Adrenal gland (tissue), 12 donors: ENCODE data around the gene PAPSS1. TPM values are rescaled to one million over a fixed set of nuclear protein-coding genes. Genes with fewer than 3 reads are reported as not detected.

Experiments used
- DNase-seq, 7 donors: peaks; one replicate each; pipeline ENCODE4 v3.0.0-alpha.2; 2019 to 2020
- H3K27ac ChIP-seq, 5 donors: fragments of 200-600 bp; sonication (generic) in 4 of 5; 1 replicate in 3 of 5; 2 replicates in 2 of 5; pipeline versions ENCODE4 v1.5.1 to v1.8.0; 2016 to 2020; ENCODE audit warnings: mild to moderate bottlenecking in 1 of 5
- H3K27me3 ChIP-seq: fragments of 200-600 bp; 2 replicates; pipeline ENCODE4 v1.8.0; 2021
- H3K36me3 ChIP-seq, 2 donors: fragments of 200-600 bp; replicated peaks in 1 of 2; 1 replicate in 1 of 2; 2 replicates in 1 of 2; pipeline versions ENCODE4 v1.5.1 to v1.8.0; 2018 to 2022
- H3K4me1 ChIP-seq, 2 donors: fragments of 200-600 bp; replicated peaks in 1 of 2; 1 replicate in 1 of 2; 2 replicates in 1 of 2; pipeline versions ENCODE4 v1.5.1 to v1.8.0; 2018 to 2021
- H3K4me3 ChIP-seq, 4 donors: fragments of 200-600 bp; sonication (generic) in 3 of 4; one replicate each; pipeline ENCODE4 v1.5.1; 2016 to 2018
- H3K9me3 ChIP-seq, 3 donors: fragments of 200-600 bp; sonication (generic) in 1 of 3; replicated peaks in 1 of 3; 1 replicate in 2 of 3; 2 replicates in 1 of 3; pipeline versions ENCODE4 v1.5.1 to v1.8.0; 2016 to 2021
- POLR2A ChIP-seq, 2 donors: fragments of 450-650 bp; IDR thresholded peaks; one replicate each; pipeline ENCODE4 v1.6.1; 2017; ENCODE audit warnings: antibody characterized with exemption in 2 of 2, mild to moderate bottlenecking in 2 of 2, moderate library complexity in 1 of 2
- WGBS, 4 donors: extraction: QIAGEN DNeasy Blood & Tissue Kit in 2 of 4; methylation state at CpG; one replicate each; pipeline versions ENCODE4 v1.1.5 to v1.1.7; 2013 to 2017; 5-methylcytosine and 5-hydroxymethylcytosine counted together
- intact Hi-C, 2 donors: fragments of 100-400 bp; cut with DNase I; formaldehyde crosslinking; loops; one replicate each; pipeline versions ENCODE4 v1.14.1 to v1.15.0; 2022 to 2023
- polyA plus RNA-seq, 3 donors: library from polyadenylated mRNA; stranded (reverse); fragments of 200-250 nt in 2 of 3; fragments of 350-450 nt in 1 of 3; fragmentation: Illumina TruSeq in 1 of 3; extraction: RNeasy Lipid Tissue Mini Kit (QIAGEN cat#74804) in 1 of 3; gene quantifications; one replicate each; pipeline ENCODE4 v1.2.3, GENCODE V29; 2013 to 2014
- total RNA-seq, 9 donors: library from RNA; depleted of rRNA in 4 of 9; stranded (reverse); fragments of >200 nt in 4 of 9; fragments of 120-200 nt in 1 of 9; fragmentation: NEBNext Ultra II Directional in 1 of 9; extraction: Animal tissue kit (Norgen Biotek cat#: 25700) in 1 of 9; gene quantifications; one replicate each; pipeline versions ENCODE4 v1.1.0 to v1.2.4, GENCODE V29; 2013 to 2023
- TF ChIP-seq, protein P1 (sequence below), 6 experiments: fragments of 450-650 bp in 4 of 6; fragments of 200-600 bp in 2 of 6; sonication (generic) in 1 of 6; IDR thresholded peaks; 1 replicate in 5 of 6; 2 replicates in 1 of 6; pipeline versions ENCODE4 v1.5.1 to v1.8.0; 2016 to 2021; ENCODE audit warnings: antibody characterized with exemption in 6 of 6, mild to moderate bottlenecking in 2 of 6, moderate library complexity in 1 of 6
- donor health status: healthy with polysubstance abuse.
- donor health status: Bipolar disorder and iron deficiency.
- donor health status: DM: yes; HTN: yes; CAD: no.
- donor health status: DM: no; HTN: no; CAD: no.
- donor health status: DM: no; HTN: no; CAD: no.
- donor health status: DM: yes; HTN: yes; CAD: no.

PAPSS1 gene
- total and polyA plus RNA-seq, 12 donors: 13.1 to 22.6 (median 17.4) TPM

DNA sequence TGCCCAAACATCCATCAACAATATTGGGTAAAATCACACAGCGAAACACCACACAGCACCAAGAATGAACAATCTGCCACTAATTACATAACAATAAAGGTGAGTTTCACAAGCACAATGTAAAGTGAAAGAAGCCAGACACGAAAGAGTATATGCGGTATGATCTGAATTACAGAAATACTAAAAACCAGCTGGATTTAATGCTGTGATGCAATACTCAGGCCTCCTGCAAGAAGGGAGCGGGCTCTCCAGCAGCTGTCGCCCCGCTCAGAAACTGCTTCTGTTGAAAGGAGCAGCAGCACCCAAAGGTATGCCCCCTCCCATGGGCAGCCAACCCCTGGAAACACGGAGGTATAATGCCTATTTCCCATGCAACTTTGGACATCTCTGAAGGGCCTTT, 77.0 kb downstream of the PAPSS1 start:
- Histone ChIP-seq H3K9me3 (no peaks in the 10 kb centered on the region), H3K27me3 (no peaks in the 10 kb centered on the region), H3K4me3 (no peak overlapping the region), H3K36me3 (peaks cover 0 to 7% of the 10 kb centered on the region in 2 donors), H3K27ac (no peak overlapping the region), H3K4me1 (no peaks in the 10 kb centered on the region)
- no peak for TF ChIP-seq POLR2A (IDR thresholded peaks at IDR 0.05)
- TF ChIP-seq, protein P1, sequence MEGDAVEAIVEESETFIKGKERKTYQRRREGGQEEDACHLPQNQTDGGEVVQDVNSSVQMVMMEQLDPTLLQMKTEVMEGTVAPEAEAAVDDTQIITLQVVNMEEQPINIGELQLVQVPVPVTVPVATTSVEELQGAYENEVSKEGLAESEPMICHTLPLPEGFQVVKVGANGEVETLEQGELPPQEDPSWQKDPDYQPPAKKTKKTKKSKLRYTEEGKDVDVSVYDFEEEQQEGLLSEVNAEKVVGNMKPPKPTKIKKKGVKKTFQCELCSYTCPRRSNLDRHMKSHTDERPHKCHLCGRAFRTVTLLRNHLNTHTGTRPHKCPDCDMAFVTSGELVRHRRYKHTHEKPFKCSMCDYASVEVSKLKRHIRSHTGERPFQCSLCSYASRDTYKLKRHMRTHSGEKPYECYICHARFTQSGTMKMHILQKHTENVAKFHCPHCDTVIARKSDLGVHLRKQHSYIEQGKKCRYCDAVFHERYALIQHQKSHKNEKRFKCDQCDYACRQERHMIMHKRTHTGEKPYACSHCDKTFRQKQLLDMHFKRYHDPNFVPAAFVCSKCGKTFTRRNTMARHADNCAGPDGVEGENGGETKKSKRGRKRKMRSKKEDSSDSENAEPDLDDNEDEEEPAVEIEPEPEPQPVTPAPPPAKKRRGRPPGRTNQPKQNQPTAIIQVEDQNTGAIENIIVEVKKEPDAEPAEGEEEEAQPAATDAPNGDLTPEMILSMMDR (IDR thresholded peaks at IDR 0.05): no peak
- WGBS, 4 donors: 88 to 95% (median 92%) methylated on average over 7 of the region's 7 CpGs
- intact Hi-C loops: no loop called here
- DNase-seq: no peak

DNA sequence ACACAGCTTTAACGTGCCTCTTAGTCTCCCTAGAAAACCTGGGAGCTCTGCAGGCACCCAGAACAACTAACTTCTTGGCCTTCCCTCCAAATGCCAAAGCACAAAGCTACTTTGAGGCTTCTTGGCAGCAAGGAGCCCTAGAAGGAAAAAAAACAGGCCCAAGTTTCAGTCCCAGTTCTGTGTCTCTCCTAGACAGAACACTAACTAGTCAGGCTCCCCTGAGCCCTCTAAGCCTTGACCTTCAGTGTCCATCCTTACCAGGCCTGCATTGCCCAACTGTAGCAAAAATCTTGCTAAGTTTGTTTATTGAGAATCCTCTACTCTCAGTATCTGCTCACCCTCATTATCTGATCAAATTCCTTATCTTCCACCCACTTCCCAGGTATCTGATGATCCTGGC, 79.2 kb downstream of the PAPSS1 start:
- no peak for DNase-seq
- intact Hi-C loops: no loop called here
- Histone ChIP-seq H3K36me3 (peaks cover 0 to 7% of the 10 kb centered on the region in 2 donors), H3K4me1 (no peaks in the 10 kb centered on the region), H3K9me3 (no peaks in the 10 kb centered on the region), H3K4me3 (no peak overlapping the region), H3K27me3 (no peaks in the 10 kb centered on the region), H3K27ac (no peak overlapping the region)
- 73 to 82% (median 78%) methylated on average over 1 of the region's 1 CpG for WGBS, 4 donors
- TF ChIP-seq, protein P1 (IDR thresholded peaks at IDR 0.05): no peak
- no peak for TF ChIP-seq POLR2A (IDR thresholded peaks at IDR 0.05)

DNA sequence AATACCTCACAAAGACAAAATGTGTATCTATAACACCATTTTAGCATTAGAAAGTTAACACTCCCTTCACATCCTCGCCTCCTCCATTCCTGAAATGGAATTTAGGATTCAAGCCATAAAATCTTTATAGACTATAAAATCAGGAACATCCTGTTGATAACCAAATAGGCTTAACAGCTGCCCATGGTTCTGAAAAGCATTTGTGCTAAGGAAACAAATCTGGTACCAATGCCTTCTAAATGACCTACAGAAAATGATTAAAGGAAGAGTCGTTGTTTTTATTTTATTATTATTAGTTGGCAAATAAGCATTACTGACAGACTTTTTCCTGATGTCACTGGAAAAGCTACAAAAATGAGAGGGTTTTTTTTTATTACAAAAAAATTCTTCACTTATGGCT, 79.8 kb downstream of the PAPSS1 start:
- Histone ChIP-seq H3K4me1 (no peaks in the 10 kb centered on the region), H3K36me3 (peaks cover 0 to 7% of the 10 kb centered on the region in 2 donors), H3K4me3 (no peak overlapping the region), H3K9me3 (no peaks in the 10 kb centered on the region), H3K27ac (no peak overlapping the region), H3K27me3 (no peaks in the 10 kb centered on the region)
- 71 to 81% (median 80%) methylated on average over 2 of the region's 2 CpGs for WGBS, 4 donors
- TF ChIP-seq, protein P1 (IDR thresholded peaks at IDR 0.05): no peak
- no peak for TF ChIP-seq POLR2A (IDR thresholded peaks at IDR 0.05)
- intact Hi-C loops: no loop called here
- no peak for DNase-seq

DNA sequence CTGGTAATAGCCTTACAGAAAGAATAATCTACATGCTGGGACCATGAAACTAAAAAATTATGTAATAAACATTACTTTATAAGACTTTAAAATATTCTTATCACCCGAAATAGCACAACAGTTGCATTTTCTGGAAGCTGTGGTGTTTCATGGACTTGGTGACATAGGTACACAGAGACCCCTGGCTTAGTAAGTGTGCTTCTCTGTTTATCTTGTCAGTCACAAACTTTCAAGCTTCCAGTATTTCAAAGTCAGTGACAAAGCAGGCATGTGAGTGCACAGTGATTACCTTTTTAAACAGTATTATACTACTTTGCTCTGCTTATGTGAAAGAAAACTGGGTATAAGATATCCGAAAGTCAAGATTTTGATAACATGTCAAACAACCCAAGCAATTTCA, 84.3 kb downstream of the PAPSS1 start:
- intact Hi-C loops: no loop called here
- Histone ChIP-seq H3K27me3 (no peaks in the 10 kb centered on the region), H3K27ac (no peak overlapping the region), H3K9me3 (no peaks in the 10 kb centered on the region), H3K4me3 (no peak overlapping the region), H3K4me1 (no peaks in the 10 kb centered on the region), H3K36me3 (no peaks in the 10 kb centered on the region)
- 93 to 99% (median 96%) methylated on average over 2 of the region's 2 CpGs for WGBS, 4 donors
- no peak for DNase-seq
- no peak for TF ChIP-seq POLR2A (IDR thresholded peaks at IDR 0.05)
- TF ChIP-seq, protein P1 (IDR thresholded peaks at IDR 0.05): no peak
